ENCODE measurements around the gene ALKBH7.

GRCh38 chr19:6402837-6403608 lies 30.4 kb downstream of the ALKBH7 start:
- TF ChIP-seq, protein P1, sequence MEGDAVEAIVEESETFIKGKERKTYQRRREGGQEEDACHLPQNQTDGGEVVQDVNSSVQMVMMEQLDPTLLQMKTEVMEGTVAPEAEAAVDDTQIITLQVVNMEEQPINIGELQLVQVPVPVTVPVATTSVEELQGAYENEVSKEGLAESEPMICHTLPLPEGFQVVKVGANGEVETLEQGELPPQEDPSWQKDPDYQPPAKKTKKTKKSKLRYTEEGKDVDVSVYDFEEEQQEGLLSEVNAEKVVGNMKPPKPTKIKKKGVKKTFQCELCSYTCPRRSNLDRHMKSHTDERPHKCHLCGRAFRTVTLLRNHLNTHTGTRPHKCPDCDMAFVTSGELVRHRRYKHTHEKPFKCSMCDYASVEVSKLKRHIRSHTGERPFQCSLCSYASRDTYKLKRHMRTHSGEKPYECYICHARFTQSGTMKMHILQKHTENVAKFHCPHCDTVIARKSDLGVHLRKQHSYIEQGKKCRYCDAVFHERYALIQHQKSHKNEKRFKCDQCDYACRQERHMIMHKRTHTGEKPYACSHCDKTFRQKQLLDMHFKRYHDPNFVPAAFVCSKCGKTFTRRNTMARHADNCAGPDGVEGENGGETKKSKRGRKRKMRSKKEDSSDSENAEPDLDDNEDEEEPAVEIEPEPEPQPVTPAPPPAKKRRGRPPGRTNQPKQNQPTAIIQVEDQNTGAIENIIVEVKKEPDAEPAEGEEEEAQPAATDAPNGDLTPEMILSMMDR (IDR thresholded peaks at IDR 0.05; ENCODE audit: poor library complexity, severe bottlenecking), result no peak
- TF ChIP-seq MXI1 (conservative IDR thresholded peaks at IDR 0.05; ENCODE audit: poor library complexity, severe bottlenecking) (peak; percentile 29), RAD21 (conservative IDR thresholded peaks at IDR 0.05) (peak; percentile 15)
